Measurements from ENCODE around the gene LY6G6F.

DNA sequence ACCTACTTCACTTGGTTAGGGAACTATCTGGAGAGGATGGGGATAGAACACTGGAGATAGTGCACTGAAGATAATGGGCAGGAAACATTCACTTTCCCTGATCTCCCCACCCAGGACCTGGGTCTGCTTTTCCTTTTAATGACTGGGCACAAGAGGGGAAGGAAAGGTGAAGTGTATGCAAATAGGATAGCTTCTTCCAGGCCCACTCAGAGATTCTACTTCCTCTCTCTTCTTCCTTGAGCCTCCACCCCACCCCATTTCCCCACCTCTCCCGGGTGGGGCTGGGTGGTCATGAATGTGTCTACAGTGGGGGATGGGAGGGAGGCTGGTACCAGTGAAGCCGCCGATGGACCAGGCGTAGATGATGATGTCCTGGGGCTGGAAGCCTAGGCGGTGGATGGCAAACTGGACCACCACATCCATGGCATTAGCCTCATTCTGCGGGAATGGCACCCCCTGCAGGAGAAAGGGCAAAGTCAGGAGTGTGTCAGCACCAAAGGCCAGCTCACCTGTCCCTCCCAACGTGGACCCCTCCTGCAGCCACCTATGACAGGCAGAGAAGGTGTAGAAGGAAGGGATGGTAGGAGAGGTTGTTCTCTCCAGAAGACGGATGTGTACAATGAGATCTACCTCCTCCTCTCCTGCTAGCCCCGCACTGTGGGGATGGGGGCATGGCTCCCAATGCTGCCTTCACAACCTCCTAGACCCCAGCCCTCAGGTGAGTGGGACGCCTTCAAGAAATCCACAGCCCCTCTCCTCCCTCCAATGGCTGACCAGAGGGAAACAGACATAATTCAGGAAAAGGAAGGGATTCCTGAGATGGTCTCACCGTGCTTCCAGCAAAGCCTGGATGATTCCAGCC, 17.2 kb upstream of the LY6G6F start:
- TF ChIP-seq, protein P1, sequence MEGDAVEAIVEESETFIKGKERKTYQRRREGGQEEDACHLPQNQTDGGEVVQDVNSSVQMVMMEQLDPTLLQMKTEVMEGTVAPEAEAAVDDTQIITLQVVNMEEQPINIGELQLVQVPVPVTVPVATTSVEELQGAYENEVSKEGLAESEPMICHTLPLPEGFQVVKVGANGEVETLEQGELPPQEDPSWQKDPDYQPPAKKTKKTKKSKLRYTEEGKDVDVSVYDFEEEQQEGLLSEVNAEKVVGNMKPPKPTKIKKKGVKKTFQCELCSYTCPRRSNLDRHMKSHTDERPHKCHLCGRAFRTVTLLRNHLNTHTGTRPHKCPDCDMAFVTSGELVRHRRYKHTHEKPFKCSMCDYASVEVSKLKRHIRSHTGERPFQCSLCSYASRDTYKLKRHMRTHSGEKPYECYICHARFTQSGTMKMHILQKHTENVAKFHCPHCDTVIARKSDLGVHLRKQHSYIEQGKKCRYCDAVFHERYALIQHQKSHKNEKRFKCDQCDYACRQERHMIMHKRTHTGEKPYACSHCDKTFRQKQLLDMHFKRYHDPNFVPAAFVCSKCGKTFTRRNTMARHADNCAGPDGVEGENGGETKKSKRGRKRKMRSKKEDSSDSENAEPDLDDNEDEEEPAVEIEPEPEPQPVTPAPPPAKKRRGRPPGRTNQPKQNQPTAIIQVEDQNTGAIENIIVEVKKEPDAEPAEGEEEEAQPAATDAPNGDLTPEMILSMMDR (IDR thresholded peaks at IDR 0.05) = peak in 1 of 6 experiments; percentile 17
- no peak for TF ChIP-seq POLR2A (IDR thresholded peaks at IDR 0.05)

All from thyroid gland (tissue), 4 donors.